ENCODE data around the gene SNAP29. TPM values are rescaled to one million over a fixed set of nuclear protein-coding genes. Genes with fewer than 3 reads are reported as not detected.
"Not testable (repeated sequence)": the region's sequence is repeated elsewhere in the genome, so short reads cannot be mapped to it uniquely, and the experiment has no call there.

SNAP29 gene
- total RNA-seq, 2 donors from 2014 or later = 26.3 to 30.3 TPM

GRCh38 chr22:20885017-20885556, 26.3 kb downstream of the SNAP29 start:
- no peak for DNase-seq

GRCh38 chr22:20885557-20886323, 26.9 kb downstream of the SNAP29 start:
- intact Hi-C loops (cut with DNase I, micrococcal nuclease) = no loop called here
- DNase-seq = peak; percentile 86 to 91
- ATAC-seq = peak; percentile 90

More at GRCh38 chr22:20885017-20885556, 26.3 kb downstream of the SNAP29 start:
- intact Hi-C loops (cut with DNase I, micrococcal nuclease) = no loop called here
- no peak for ATAC-seq

- ATAC-seq = no peak
- intact Hi-C loops (cut with DNase I, micrococcal nuclease) = no loop called here
- DNase-seq = no peak
Measured at GRCh38 chr22:20887375-20887774, 28.6 kb downstream of the SNAP29 start.

GRCh38 chr22:20889025-20889704, 30.4 kb downstream of the SNAP29 start:
- intact Hi-C loops (cut with DNase I, micrococcal nuclease) = no loop called here
- ATAC-seq (no peak), DNase-seq (no peak)

- no peak for ATAC-seq
- DNase-seq = no peak
- intact Hi-C loops (cut with DNase I, micrococcal nuclease) = no loop called here
Measured at GRCh38 chr22:20889904-20890540, 31.2 kb downstream of the SNAP29 start.

- intact Hi-C loops (cut with DNase I, micrococcal nuclease) = no loop called here
- DNase-seq (no peak), ATAC-seq (no peak)
Measured at GRCh38 chr22:20890975-20891374, 32.2 kb downstream of the SNAP29 start.

- intact Hi-C loops (cut with DNase I, micrococcal nuclease); DNase-seq; ATAC-seq: not testable (repeated sequence)
Measured at GRCh38 chr22:20897737-20898136, 38.9 kb downstream of the SNAP29 start.

GRCh38 chr22:20899827-20900423, 41.1 kb downstream of the SNAP29 start:
- no peak for ATAC-seq
- DNase-seq = no peak

GRCh38 chr22:20901093-20902033, 42.6 kb downstream of the SNAP29 start:
- ATAC-seq; DNase-seq; intact Hi-C loops (cut with DNase I, micrococcal nuclease): not testable (repeated sequence)

More at GRCh38 chr22:20899827-20900423, 41.1 kb downstream of the SNAP29 start:
- intact Hi-C loops (cut with DNase I, micrococcal nuclease) = no loop called here

- ATAC-seq = no peak
- DNase-seq = no peak
- intact Hi-C loops (cut with DNase I, micrococcal nuclease) = no loop called here
Measured at GRCh38 chr22:20903093-20903492, 44.3 kb downstream of the SNAP29 start.

- ATAC-seq (no peak), DNase-seq (no peak)
- intact Hi-C loops (cut with DNase I, micrococcal nuclease) = no loop called here
Measured at GRCh38 chr22:20904008-20904979, 45.5 kb downstream of the SNAP29 start.

GRCh38 chr22:20904980-20905355, 46.2 kb downstream of the SNAP29 start:
- intact Hi-C loops (cut with DNase I, micrococcal nuclease) = no loop called here
- ATAC-seq = no peak
- DNase-seq = no peak

GRCh38 chr22:20905415-20906386, 46.9 kb downstream of the SNAP29 start:
- DNase-seq = no peak
- intact Hi-C loops (cut with DNase I, micrococcal nuclease) = no loop called here
- ATAC-seq = no peak

- intact Hi-C loops (cut with DNase I, micrococcal nuclease) = no loop called here
- no peak for ATAC-seq
Measured at GRCh38 chr22:20906387-20906767, 47.6 kb downstream of the SNAP29 start.

GRCh38 chr22:20908717-20909116, 49.9 kb downstream of the SNAP29 start:
- DNase-seq; intact Hi-C loops (cut with DNase I, micrococcal nuclease); ATAC-seq: not testable (repeated sequence)

More at GRCh38 chr22:20906387-20906767, 47.6 kb downstream of the SNAP29 start:
- no peak for DNase-seq

All from left colon (tissue), 2 donors.